GM21528 (cell line): ENCODE results near the gene EPS8L1.

Source experiments
- ATAC-seq: cut with Tn5 transposase; IDR thresholded peaks from one replicate; pipeline ENCODE4 v1.9.1; 2021; ENCODE audit warnings: mild to moderate bottlenecking, moderate library complexity; ENCODE audit not compliant: unreplicated experiment, low FRiP score

EPS8L1 gene

GRCh38 chr19:55079400-55080038 lies 3.9 kb downstream of the EPS8L1 start:
- ATAC-seq = no peak

GRCh38 chr19:55080121-55080967 lies 4.7 kb downstream of the EPS8L1 start:
- no peak for ATAC-seq

- no peak for ATAC-seq
These were observed 5.5 kb downstream of the EPS8L1 start for GRCh38 chr19:55080968-55081769.

GRCh38 chr19:55081770-55082019 lies 6.0 kb downstream of the EPS8L1 start:
- no peak for ATAC-seq

GRCh38 chr19:55082020-55082851 lies 6.6 kb downstream of the EPS8L1 start:
- no peak for ATAC-seq

- no peak for ATAC-seq
These were observed 7.6 kb downstream of the EPS8L1 start for GRCh38 chr19:55083004-55083850.

- ATAC-seq = no peak
These were observed 8.7 kb downstream of the EPS8L1 start for GRCh38 chr19:55084416-55084815.

DNA sequence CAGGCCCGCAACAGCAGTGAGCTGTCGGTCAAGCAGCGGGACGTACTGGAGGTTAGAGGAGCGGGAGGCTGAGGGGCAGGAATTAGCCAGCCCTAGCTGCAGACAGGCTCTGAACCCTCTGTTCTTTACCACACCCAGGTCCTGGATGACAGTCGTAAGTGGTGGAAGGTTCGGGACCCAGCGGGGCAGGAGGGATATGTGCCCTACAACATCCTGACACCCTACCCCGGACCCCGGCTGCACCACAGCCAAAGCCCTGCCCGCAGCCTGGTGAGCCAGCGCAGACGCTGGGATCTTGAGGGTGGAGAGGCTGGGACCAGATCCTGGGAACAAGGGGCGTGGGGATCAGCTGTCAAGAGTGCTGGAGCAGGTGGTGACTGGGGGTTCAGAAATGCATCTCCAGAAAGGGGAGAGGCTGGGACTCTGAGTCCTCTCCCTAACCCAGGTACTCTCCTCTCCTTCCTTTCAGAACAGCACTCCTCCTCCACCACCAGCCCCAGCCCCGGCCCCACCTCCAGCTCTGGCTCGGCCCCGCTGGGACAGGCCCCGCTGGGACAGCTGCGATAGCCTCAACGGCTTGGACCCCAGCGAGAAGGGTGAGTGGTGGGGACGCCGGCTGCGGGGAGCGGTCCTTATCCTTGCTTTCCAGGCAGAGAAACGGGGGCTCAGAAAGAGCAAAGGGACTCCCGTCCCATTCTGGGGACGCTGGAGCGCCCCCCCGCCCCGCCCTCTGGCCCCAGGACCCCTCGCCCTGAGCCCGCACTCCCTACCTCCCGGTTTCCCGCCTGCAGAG lies 10.4 kb downstream of the EPS8L1 start:
- ATAC-seq = no peak

- ATAC-seq = no peak
These were observed 11.3 kb downstream of the EPS8L1 start for GRCh38 chr19:55086730-55087541.

DNA sequence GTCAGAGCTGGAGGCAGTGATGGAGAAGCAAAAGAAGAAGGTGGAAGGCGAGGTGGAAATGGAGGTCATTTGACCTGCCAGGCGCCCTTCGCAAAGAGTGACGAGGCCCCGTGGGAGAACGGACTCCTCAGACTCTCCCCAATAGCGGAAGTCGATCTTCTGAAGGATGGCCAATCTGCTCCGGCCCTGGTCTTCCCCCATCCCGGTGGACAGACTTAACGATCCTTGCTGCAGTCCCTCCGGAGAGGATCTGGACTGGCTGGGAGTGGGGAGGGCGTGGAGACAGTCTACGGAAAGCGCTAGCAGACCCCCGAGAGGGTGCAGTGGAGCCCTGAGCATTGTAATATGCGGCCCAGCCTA lies 11.9 kb downstream of the EPS8L1 start:
- no peak for ATAC-seq

DNA sequence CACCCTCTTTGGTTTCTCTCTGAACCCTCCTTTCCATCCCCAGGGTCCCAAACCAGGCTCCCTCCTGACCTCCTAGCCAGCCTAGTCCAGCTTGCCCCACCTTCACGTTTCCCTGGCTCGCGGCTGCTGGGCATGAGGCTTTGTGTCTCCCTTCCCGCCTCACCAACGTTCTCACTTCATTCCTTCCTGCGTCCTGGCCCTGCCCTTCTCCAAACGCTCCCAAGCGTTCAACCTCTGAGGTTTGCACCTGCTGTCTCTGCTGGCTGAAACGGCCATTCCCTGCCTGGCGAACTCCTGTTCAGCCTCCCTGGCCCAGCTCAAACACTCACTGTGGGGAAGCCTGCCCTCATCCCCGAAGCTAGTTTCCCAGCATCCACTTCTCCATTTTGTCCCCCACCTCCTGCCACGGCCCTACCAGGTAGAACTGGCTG lies 12.4 kb downstream of the EPS8L1 start:
- no peak for ATAC-seq

- ATAC-seq = no peak
These were observed 13.1 kb downstream of the EPS8L1 start for GRCh38 chr19:55088543-55089341.

GRCh38 chr19:55089342-55089944 lies 13.8 kb downstream of the EPS8L1 start:
- no peak for ATAC-seq

DNA sequence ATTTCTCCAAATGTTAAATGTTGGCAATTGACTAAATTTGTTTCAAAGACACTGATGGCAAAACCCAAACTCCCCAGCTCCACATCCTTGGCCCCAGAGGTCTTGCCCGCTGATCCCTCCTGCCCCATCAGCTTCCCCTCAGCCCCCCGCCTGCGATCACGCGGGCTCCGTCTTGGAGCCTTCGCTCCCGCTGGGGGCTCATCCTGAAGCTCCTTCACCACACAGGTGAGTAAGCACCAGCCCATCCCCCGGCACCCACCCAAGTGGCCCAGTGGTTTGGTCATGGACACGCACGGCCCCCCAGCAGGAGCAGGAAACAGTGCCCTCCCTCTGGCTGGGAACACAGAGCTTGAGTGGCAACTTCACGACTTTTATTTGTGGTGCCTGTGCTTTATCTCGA lies 14.9 kb downstream of the EPS8L1 start:
- no peak for ATAC-seq

DNA sequence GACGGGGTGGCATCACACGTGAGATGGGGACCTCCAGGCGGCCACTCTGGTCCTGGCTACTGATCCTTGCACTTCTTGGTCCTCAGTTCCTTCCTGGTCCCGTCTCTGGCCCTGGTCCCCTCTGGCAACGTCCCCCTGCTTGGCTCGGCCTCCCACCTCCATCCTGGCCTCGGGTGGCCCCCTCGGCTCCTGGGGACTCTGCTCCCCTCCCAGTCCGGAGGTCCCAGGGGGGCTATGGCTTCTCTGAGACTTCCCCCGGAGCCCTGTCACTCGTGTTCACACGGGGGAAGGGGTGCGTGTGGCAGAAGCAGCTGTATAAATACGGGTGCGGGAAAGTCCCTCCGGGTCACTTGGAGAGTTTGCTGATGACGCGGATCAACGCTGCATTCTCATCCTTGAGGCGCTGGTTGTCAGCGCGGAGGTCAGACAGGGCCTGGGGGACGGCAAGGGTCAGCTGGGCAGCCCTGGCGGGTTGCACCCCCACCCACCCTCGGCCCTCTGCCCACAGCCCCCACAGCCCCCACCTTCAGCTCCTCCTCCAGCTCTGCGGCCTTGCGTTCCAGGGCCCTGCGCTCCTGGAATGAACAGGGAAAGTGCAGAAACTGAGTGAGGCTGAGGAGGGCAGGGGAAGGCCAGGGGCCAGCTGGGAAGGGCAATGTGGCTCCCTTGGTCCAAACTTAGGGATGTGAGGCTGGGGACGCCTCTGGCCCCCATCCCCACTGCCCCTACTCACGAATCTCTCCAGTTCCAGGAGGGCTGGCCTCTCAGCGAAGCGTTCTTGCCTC lies 15.6 kb downstream of the EPS8L1 start:
- ATAC-seq = no peak

GRCh38 chr19:55091955-55092354 lies 16.3 kb downstream of the EPS8L1 start:
- ATAC-seq = no peak
